A549 treated with Mapracorat at 1 μM for 4 hours (cell line): ENCODE measurements around the gene PMEL. TPM values are rescaled to one million over a fixed set of nuclear protein-coding genes. Genes with fewer than 3 reads are reported as not detected.

Source experiments
- total RNA-seq: library from RNA; stranded (reverse); fragments of 200-300 nt; extraction: Qiagen RNA extraction; gene quantifications from 5 replicates; pipeline ENCODE4 v1.2.3, GENCODE V29; 2022

PMEL gene
- 1.1 to 1.5 TPM (median 1.1 TPM) in 5 replicates for total RNA-seq

DNA sequence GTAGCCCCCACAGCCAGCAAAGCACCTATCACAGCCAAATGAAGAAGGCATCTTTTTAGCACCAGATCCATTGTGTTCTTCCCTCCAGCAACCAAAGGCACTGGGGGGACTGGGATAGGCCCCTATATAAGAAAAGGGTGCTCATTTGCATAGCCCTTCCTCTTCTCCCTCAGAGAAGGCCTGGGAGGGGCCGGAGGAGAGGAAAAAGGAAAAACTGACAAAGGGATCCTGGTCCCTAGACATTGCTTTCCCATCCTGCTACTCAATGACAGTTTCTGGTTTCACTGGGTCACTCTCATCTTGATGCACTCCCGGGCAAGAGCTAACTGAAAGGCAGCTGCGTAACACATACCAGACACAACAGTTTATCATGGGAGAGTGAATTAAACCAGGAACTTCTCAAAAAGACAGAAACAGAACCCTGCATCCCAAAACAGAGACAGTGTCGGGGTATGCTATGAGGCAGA lies at the start of gene PMEL:
Gene PMEL (minus strand): TSS at position 102 of the 467 bp plus-strand sequence. CDS start 31 bp downstream, at position 71.

DNA sequence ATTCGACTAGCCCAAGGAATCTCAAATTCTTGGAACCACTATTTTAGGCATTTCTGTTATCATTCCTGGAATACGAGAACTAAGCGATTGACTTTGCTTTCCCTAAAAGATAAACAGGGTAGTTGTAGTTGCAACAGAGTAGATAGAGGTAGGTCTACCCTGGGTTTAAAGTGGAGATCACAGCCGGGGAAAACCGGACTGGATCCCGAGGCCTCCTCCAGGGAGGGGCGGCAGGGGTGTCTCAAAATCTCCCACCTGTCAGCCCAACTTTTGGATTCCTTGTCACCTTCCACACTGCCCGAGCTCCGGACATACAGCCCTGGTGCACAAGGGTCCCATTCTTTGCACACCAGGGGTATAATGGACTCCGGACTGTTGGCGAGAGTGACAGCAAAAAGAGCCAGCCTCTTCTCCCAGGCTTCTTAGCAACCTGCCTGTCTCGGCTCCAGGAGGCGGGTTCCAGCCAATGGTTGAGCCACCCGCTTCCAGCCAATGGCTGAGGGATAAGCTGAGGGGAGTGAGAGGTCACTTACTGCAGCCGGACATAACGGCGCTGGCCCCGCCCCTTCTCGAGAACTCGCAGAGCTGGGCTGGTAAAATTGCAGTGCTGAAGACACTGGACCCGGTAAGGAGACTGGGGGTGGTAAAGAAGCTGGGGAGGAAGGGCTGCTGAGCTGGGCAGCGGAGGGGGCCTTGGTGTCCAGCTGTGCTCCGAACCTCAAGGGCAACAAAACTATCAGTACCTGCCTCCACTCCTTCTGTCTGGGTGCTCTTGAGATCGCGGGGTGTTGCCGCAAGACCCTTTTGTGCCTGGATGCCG lies 31.1 kb upstream of the PMEL start, which contains the start of gene SUOX:
Gene SUOX (plus strand): TSS at position 562 of the 820 bp plus-strand sequence. CDS start 4,946 bp downstream, outside the sequence.

DNA sequence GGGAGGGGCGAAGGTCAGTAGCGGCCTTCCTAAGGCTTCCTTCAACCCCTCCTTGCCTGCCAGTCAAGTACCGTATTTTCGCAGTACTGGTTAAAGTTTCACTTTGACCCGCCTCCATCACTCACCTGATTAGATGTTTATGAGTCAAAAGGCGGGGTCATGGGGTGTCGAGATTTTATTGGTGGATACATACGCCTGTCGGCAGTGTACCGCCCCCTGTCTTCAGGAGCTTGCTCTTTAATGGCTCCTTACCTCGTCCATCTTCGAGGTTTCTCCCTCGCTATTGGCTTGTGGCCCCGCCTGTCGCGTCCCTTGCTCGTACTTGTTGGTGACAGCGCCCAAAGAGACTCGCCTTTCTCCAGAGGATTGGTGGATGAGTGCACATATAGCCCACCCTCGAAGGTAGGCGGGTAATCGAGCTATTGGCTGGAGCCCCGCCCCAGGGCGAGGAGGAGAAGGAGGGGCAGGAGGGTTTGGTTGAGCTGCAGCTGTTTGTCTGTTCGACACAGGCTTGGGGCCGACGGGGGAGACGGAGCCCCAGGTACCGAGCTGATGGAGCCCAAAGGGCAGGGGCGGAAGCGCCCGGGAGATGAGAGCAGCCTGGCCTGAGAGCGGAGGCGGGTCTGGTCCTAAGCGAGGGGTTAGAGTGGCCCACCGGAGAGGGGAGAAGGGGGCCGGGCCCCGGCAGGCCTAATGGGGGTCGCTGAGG lies 7.9 kb upstream of the PMEL start, which contains the start of gene RAB5B:
Gene RAB5B (plus strand): TSS at position 480 of the 709 bp plus-strand sequence. CDS start 12,883 bp downstream, outside the sequence.

DNA sequence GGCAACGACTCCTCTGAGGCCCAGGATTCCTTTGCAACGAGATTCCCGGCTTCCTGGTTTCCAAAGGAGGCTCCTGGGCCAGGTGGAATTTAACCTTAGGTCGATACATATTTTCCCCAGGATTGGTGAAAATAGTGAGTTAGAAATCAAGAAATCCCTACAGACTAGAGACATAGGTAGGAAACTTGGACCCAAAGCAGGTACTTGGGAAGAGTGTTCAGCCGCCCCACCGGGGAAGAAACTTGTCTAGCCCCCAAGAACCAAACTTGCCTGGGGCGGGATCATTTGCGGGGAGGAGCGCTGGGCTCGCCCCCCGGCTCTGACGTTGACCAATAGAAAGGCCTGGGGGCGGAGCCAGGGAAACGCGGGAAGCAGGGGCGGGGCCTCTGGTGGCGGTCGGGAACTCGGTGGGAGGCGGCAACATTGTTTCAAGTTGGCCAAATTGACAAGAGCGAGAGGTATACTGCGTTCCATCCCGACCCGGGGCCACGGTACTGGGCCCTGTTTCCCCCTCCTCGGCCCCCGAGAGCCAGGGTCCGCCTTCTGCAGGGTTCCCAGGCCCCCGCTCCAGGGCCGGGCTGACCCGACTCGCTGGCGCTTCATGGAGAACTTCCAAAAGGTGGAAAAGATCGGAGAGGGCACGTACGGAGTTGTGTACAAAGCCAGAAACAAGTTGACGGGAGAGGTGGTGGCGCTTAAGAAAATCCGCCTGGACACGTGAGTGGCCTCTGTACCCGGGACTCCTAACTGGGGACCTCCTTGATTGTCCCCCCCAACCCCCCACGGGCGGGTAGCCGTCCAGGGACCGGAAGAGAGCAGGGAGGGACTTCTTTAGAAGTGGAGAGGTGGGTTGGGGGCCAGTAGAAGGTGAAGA lies 803 bp upstream of the PMEL start, which contains the start of gene CDK2:
Gene CDK2 (plus strand): TSS at position 423 of the 874 bp plus-strand sequence. CDS start 179 bp downstream, at position 602.

DNA sequence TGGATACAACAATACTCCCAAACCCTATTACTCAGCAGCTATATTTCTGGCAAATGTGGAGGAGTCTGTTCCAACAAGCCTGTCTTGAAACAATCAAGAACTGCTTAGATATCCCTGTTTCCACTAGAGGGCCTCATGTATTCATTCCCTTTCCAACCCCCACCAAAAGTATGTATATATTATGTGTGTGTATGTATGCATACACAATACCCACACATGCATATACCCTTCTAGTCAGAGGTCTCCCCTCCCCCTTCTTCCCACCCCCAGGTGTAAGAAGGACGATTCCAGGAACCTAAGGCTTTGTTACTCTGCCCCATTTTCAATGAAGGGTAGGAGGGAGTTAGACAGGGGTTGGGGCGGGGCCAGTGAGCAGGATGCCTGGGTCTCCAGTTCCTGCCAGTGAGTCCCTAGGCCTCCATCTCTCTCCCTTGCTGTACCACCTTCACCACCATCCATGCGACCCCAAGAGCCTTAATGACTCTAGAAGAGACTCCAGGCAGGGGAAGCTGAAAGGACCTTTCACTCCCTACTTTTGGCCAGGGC lies 35.0 kb downstream of the PMEL start, which contains the start of gene DGKA:
Gene DGKA (plus strand): TSS at position 392 of the 546 bp plus-strand sequence. CDS start 5,342 bp downstream, outside the sequence.

DNA sequence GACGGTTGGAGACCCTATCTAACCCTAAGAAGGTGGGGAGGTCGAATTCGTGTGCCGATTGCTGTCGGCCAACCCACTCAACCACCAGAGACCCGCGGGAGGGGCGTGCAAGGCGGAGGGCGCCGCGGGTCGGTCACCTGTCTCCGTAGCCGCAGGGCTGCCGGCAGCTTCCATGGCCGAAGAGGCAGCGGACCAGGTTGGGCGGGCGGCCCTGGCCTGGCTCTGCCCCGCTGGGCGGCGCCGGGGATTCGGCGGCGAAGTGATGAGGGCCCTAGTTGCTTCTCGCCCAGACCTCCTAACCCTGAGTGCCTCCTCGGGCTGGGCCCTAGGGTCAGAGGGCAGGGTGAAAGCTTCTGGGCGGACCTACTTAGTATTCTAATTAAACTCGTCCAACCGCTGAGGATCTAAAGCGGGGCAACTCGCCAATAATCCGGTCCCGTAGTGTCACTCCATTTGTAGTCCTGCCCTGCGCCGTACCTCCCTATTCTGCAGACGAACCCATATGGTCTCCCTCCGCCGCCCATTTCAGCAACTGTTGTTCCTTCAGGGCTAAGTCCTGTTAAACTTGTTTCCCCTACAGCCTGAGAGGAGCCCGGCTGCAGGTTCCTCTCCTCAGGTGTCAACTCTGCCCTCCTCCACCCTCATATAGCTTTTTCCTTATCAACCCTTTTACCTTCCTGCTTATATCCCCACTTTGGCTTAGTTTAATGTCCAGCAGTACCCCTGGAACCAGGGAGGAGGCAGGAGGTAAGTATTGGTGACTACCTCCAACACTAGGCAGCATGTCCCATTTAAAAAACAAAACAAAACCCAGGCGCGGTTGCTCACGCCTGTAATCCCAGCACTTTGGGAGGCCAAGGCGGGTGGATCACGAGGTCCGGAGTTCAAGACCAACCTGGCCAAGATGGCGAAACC lies 38.0 kb downstream of the PMEL start, which contains the start of gene PYM1:
Gene PYM1 (minus strand): TSS at position 307 of the 915 bp plus-strand sequence. CDS start 133 bp downstream, at position 174.

Other genes with a start within 250 kb of the PMEL start
- gene BLOC1S1, start 250.0 kb downstream of the PMEL start, total RNA-seq = 129 to 155 TPM (median 147 TPM) in 5 replicates
- 2.1 to 2.8 TPM (median 2.3 TPM) in 5 replicates for gene RDH5, start 245.6 kb downstream of the PMEL start, total RNA-seq
- 661 to 730 TPM (median 714 TPM) in 5 replicates for gene CD63, start 237.0 kb downstream of the PMEL start, total RNA-seq
- 2.6 to 4.1 TPM (median 3.8 TPM) in 5 replicates for gene GDF11, start 222.9 kb downstream of the PMEL start, total RNA-seq
- 91.7 to 148 TPM (median 94.8 TPM) in 5 replicates for gene SARNP, start 148.3 kb downstream of the PMEL start, total RNA-seq
- 87.9 to 110 TPM (median 98.6 TPM) in 5 replicates for gene ORMDL2, start 148.0 kb downstream of the PMEL start, total RNA-seq
- 18.8 to 23.7 TPM (median 23.1 TPM) in 5 replicates for gene DNAJC14, start 136.5 kb downstream of the PMEL start, total RNA-seq
- 0.27 to 0.79 TPM (median 0.42 TPM) in 5 replicates for gene MMP19, start 123.1 kb downstream of the PMEL start, total RNA-seq
- 38.9 to 43.6 TPM (median 42.0 TPM) in 5 replicates for gene PYM1, start 38.1 kb downstream of the PMEL start, total RNA-seq
- gene DGKA, start 34.9 kb downstream of the PMEL start, total RNA-seq = 15.1 to 23.2 TPM (median 21.5 TPM) in 5 replicates
- 46.7 to 61.3 TPM (median 54.7 TPM) in 5 replicates for gene CDK2, start 788 bp upstream of the PMEL start, total RNA-seq
- 26.2 to 32.9 TPM (median 31.6 TPM) in 5 replicates for gene RAB5B, start 8.0 kb upstream of the PMEL start, total RNA-seq
- 7.4 to 10.1 TPM (median 9.1 TPM) in 5 replicates for gene SUOX, start 31.2 kb upstream of the PMEL start, total RNA-seq
- gene IKZF4, start 55.0 kb upstream of the PMEL start, total RNA-seq = 2.0 to 3.0 TPM (median 2.8 TPM) in 5 replicates
- gene RPS26, start 75.9 kb upstream of the PMEL start, total RNA-seq = 669 to 784 TPM (median 751 TPM) in 5 replicates
- 1.2 to 2.1 TPM (median 1.9 TPM) in 5 replicates for gene ERBB3, start 114.1 kb upstream of the PMEL start, total RNA-seq
- 278 to 323 TPM (median 296 TPM) in 5 replicates for gene PA2G4, start 138.5 kb upstream of the PMEL start, total RNA-seq
- gene RPL41, start 150.6 kb upstream of the PMEL start, total RNA-seq = 5,582 to 6,195 TPM (median 5,751 TPM) in 5 replicates
- gene ZC3H10, start 152.2 kb upstream of the PMEL start, total RNA-seq = 2.3 to 4.3 TPM (median 3.8 TPM) in 5 replicates
- gene ESYT1, start 162.2 kb upstream of the PMEL start, total RNA-seq = 64.8 to 72.3 TPM (median 67.4 TPM) in 5 replicates
- gene MYL6B, start 186.5 kb upstream of the PMEL start, total RNA-seq = 78.6 to 81.2 TPM (median 79.0 TPM) in 5 replicates
- gene MYL6, start 192.3 kb upstream of the PMEL start, total RNA-seq = 2,090 to 3,072 TPM (median 2,247 TPM) in 5 replicates
- gene SMARCC2, start 223.4 kb upstream of the PMEL start, total RNA-seq = 27.6 to 36.1 TPM (median 33.0 TPM) in 5 replicates